ENCODE results near the gene ETNK1. TPM values are rescaled to one million over a fixed set of nuclear protein-coding genes. Genes with fewer than 3 reads are reported as not detected.

ETNK1 gene
- total RNA-seq, 1 experiment from 2014 or later, result 70.1 TPM

DNA sequence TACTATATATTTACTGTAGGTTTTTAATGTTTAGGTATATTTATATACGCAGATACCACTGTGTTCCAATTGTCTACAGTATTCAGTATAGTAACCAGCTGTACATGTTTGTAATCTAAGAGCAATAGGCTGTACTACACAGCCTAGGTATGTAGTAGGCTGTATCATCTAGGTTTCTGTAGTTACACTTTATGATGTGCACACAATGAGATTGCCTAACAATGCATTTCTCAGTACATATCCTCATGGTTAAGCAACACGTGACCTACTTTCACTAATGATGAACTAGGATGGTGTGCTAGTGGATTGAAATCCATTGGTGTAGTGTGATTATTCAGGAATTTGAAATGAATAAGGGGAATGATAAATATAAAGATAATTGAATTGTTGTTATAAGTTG is 77.7 kb downstream of the ETNK1 start:
- H2AFZ ChIP-seq (ENCODE audit: low read length), result no peak overlapping the region
- no peak overlapping the region for H3K14ac ChIP-seq (ENCODE audit: insufficient read depth, low read length)
- no peak overlapping the region for H2BK120ac ChIP-seq (ENCODE audit: low read depth, low read length, poor library complexity, severe bottlenecking)
- TF ChIP-seq, protein P1, sequence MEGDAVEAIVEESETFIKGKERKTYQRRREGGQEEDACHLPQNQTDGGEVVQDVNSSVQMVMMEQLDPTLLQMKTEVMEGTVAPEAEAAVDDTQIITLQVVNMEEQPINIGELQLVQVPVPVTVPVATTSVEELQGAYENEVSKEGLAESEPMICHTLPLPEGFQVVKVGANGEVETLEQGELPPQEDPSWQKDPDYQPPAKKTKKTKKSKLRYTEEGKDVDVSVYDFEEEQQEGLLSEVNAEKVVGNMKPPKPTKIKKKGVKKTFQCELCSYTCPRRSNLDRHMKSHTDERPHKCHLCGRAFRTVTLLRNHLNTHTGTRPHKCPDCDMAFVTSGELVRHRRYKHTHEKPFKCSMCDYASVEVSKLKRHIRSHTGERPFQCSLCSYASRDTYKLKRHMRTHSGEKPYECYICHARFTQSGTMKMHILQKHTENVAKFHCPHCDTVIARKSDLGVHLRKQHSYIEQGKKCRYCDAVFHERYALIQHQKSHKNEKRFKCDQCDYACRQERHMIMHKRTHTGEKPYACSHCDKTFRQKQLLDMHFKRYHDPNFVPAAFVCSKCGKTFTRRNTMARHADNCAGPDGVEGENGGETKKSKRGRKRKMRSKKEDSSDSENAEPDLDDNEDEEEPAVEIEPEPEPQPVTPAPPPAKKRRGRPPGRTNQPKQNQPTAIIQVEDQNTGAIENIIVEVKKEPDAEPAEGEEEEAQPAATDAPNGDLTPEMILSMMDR (conservative IDR thresholded peaks at IDR 0.05), result no peak
- no peak overlapping the region for H2BK5ac ChIP-seq (ENCODE audit: insufficient read length, low read length)
- no peak overlapping the region for H4K8ac ChIP-seq (replicated peaks; ENCODE audit: insufficient read length, low read depth, low read length)
- H3K4me2 ChIP-seq (ENCODE audit: insufficient read depth, insufficient read length, low read length), result no peak overlapping the region
- peaks cover 3% of the 10 kb centered on the region; the same call in 1 of the 2 replicates for H3K4me1 ChIP-seq (ENCODE audit: insufficient read depth, low read length)
- no peak overlapping the region for H4K91ac ChIP-seq (ENCODE audit: insufficient read length, low read depth, low read length)
- H3K9me3 Mint-ChIP-seq, result no peaks in the 10 kb centered on the region
- no peak overlapping the region for H3K18ac ChIP-seq (ENCODE audit: insufficient read length, low read depth, low read length)
- H3K4me1 Mint-ChIP-seq, result peaks cover 36 to 38% of the 10 kb centered on the region in 2 experiments
- DNase-seq, result no peak
- no peaks in the 10 kb centered on the region for H3K79me1 ChIP-seq (ENCODE audit: insufficient read depth, low read depth, low read length, poor library complexity, severe bottlenecking)
- H2BK15ac ChIP-seq (ENCODE audit: low read depth, low read length), result no peak overlapping the region
- H3K36me3 Mint-ChIP-seq (ENCODE audit: insufficient read depth in 1 of 3, low read depth in 3 of 3), result no peaks in the 10 kb centered on the region
- H4K5ac ChIP-seq (ENCODE audit: insufficient read length, low read depth, low read length), result no peak overlapping the region
- H3K27ac ChIP-seq (ENCODE audit: insufficient read length, low read depth, low read length), result no peak overlapping the region
- no peak overlapping the region for H2BK12ac ChIP-seq (ENCODE audit: insufficient read length, low read depth, low read length)
- H2BK20ac ChIP-seq (ENCODE audit: low read depth, low read length, poor library complexity, severe bottlenecking), result no peak overlapping the region
- H3K23ac ChIP-seq (ENCODE audit: insufficient read length, low read depth, low read length), result no peak overlapping the region
- WGBS (ENCODE audit: extremely low coverage, insufficient read length, low lambda C conversion rate), result no CpG with 5 or more reads among the region's 2 CpGs
- no peak overlapping the region for H2AK5ac ChIP-seq (ENCODE audit: insufficient read length, low read length)
- no peak overlapping the region for H3K9ac ChIP-seq (ENCODE audit: extremely low read depth, insufficient read length, low read length)
- no peak overlapping the region for H3K56ac ChIP-seq (ENCODE audit: insufficient read length, low read depth, low read length)
- no peaks in the 10 kb centered on the region for H3K23me2 ChIP-seq (ENCODE audit: insufficient read length, low read depth, low read length, poor library complexity, severe bottlenecking)
- H3K27me3 Mint-ChIP-seq (ENCODE audit: low read depth), result no peaks in the 10 kb centered on the region
- no peaks in the 10 kb centered on the region for H3K79me2 ChIP-seq (ENCODE audit: insufficient read depth, low read length)
- no peak overlapping the region for H3K4me3 Mint-ChIP-seq
- H3K27me3 ChIP-seq (ENCODE audit: insufficient read depth, low read length), result no peaks in the 10 kb centered on the region
- H3T11ph ChIP-seq (ENCODE audit: low read length), result no peak overlapping the region
- H3K4ac ChIP-seq (ENCODE audit: low read depth, low read length), result no peak overlapping the region
- H4K20me1 ChIP-seq (ENCODE audit: control insufficient read depth, insufficient read depth, insufficient read length), result no peaks in the 10 kb centered on the region
- H3K27ac Mint-ChIP-seq, result no peak overlapping the region
- no peaks in the 10 kb centered on the region for H3K9me3 ChIP-seq (ENCODE audit: control insufficient read depth, low read depth, low read length)
